ENCODE measurements around the gene GSE1.

The GSE1 gene

DNA sequence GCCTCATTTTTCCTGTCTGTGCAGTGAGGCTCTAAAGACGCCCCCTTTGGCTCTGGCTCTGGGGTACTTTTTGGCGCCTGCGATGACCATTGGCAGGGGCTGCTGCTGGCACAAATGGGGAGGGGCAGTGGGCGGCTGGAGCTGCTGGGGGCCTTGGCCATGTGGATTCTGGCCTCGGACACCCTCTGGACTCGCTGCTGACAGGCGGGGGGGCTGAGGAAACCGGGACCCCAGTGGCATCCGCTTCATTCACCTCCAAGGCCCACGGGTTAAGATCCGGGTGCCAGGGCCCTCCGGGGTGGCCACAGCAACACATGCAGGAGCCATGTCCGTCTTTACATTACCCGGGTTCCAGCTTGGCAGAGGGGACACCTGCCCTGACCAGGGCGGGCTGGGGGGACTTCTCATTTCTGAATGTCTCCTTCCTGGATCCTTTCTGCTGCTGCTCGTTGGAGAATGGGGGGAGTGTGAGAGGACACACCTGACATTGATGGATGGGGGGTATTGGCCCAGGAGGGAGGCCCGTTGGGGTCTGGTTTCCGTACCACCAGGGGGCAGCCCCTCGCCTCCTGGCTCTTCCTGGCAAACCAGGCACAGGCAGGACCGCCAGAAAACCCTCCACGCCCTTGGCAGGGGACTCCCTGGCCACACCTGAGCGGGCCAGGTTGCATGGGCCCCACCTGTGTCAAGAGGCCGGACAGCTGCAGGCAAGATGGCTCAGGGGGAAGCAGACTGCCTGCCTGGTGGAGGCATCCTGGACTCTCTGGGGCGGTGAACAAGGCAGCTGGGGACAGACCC is 21.8 kb downstream of the GSE1 start:
- FAIRE-seq (no peak), DNase-seq (ENCODE audit: insufficient read length, low spot score) (no peak)
- TF ChIP-seq PAX5 (IDR thresholded peaks at IDR 0.05; ENCODE audit: insufficient read depth, low read length, severe bottlenecking), result no peak

DNA sequence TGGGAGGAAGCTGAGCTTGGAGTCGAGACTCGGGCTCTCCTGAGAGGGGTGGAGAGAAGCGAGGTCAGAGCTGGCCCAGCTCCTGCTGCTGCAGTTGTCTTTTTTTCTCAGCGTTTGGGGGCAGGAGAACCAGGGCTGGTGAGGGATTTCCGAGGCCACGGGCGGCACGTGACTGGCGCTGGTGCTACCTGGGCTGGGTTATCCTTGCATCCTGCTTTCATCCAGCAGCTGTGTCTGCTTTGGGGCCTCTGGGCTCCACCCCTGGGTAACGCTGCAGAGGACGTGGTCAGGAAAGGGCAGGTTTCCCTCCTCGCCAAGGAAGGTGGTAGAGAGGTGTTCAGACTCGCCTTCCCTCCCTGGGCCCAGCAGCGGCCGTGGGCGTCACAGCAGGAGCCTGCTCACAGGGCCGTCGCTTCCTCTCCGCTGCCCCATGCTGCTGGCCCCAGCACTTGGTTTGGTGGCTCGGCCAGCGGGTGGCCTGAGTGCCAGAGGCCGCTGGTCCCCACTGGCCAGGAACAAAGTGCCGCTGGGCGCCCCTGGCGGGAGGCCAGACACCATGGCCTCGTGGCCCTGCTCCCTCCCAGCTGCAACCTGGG is 22.5 kb downstream of the GSE1 start:
- DNase-seq (ENCODE audit: insufficient read length, low spot score) (no peak), FAIRE-seq (no peak)
- TF ChIP-seq TAF1 (IDR thresholded peaks at IDR 0.05; ENCODE audit: low read depth, low read length), result no peak
- no peak for TF ChIP-seq POLR2AphosphoS5 (IDR thresholded peaks at IDR 0.05; ENCODE audit: low read depth, low read length)
- TF ChIP-seq POLR2A (IDR thresholded peaks at IDR 0.05; ENCODE audit: low read depth, low read length), result no peak
- no peak for TF ChIP-seq PAX5 (IDR thresholded peaks at IDR 0.05; ENCODE audit: insufficient read depth, low read length, severe bottlenecking)
- TF ChIP-seq POU2F2 (IDR thresholded peaks at IDR 0.05; ENCODE audit: low read depth, low read length), result no peak
- TF ChIP-seq SPI1 (IDR thresholded peaks at IDR 0.05; ENCODE audit: low read depth, low read length), result no peak

DNA sequence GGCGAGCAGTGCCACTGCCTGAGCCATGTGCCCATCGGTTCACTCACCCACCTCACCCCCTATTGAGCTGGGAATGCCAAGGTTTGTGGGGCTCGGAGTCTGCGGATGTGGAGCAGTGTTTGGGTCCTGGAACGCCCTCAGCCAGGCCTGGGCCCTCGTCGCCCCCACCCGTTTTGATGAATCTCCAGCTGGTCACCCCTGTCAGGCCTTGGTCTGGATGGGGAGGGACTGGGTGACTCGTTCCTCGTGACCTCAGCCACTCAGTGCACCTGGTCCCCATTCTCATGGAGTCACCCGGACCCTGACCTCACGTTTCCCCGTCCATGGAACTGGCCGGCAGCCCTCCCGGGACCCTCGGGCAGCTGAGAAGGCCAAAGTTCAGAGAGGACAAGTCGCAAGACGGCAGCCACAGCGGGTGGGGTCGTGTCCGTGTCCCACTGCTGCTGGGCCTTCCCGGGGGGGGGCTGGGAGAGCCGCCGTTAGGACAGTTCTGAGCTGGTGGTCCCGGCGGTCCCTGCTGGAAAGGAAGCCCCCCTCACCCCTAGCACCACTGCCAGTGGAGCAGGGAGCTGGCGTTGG is 23.2 kb downstream of the GSE1 start:
- DNase-seq (ENCODE audit: insufficient read length, low spot score) (no peak), FAIRE-seq (no peak)
- no peak for TF ChIP-seq POLR2A (IDR thresholded peaks at IDR 0.05; ENCODE audit: low read depth, low read length)
- no peak for TF ChIP-seq TAF1 (IDR thresholded peaks at IDR 0.05; ENCODE audit: low read depth, low read length)
- no peak for TF ChIP-seq SPI1 (IDR thresholded peaks at IDR 0.05; ENCODE audit: low read depth, low read length)
- no peak for TF ChIP-seq POLR2AphosphoS5 (IDR thresholded peaks at IDR 0.05; ENCODE audit: low read depth, low read length)
- TF ChIP-seq PAX5 (IDR thresholded peaks at IDR 0.05; ENCODE audit: insufficient read depth, low read length, severe bottlenecking), result no peak

DNA sequence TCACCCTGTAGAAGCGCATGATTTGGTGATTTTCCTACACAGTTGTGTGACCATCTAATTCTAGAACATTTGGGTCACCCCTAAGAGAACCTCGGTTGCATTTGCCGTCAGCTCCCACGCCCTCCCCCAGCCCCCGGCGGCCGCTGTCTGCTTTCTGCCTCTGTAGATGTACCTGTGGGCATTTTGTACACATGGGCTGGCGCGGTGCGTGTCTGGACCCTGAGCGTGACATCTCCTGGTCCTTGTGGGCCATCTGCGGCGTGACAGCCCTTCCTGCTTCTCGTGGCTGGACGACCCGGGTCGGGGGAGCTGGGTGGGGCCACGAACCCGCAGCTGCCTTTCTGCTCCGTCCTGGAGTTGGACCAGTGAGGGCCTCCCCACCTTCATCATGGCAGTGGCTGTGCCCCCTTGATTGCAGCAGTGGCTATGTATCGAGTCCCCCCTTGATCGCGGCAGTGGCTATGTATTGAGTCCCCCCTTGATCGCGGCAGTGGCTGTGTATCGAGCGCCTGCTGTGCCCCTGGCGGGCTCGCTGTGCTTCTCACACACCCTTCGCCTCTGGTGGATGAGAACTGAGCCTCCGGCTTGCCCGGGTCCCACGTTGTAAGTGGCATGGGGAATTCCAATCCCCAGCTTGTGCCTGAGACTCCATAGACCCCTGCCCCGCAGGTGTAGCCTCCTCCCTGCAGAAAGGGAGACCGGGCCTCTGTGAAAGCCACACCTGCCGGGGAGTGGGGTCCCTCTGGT is 24.1 kb downstream of the GSE1 start:
- DNase-seq (ENCODE audit: insufficient read length, low spot score) (no peak), FAIRE-seq (no peak)
- TF ChIP-seq TAF1 (IDR thresholded peaks at IDR 0.05; ENCODE audit: low read depth, low read length), result no peak
- no peak for TF ChIP-seq SPI1 (IDR thresholded peaks at IDR 0.05; ENCODE audit: low read depth, low read length)

DNA sequence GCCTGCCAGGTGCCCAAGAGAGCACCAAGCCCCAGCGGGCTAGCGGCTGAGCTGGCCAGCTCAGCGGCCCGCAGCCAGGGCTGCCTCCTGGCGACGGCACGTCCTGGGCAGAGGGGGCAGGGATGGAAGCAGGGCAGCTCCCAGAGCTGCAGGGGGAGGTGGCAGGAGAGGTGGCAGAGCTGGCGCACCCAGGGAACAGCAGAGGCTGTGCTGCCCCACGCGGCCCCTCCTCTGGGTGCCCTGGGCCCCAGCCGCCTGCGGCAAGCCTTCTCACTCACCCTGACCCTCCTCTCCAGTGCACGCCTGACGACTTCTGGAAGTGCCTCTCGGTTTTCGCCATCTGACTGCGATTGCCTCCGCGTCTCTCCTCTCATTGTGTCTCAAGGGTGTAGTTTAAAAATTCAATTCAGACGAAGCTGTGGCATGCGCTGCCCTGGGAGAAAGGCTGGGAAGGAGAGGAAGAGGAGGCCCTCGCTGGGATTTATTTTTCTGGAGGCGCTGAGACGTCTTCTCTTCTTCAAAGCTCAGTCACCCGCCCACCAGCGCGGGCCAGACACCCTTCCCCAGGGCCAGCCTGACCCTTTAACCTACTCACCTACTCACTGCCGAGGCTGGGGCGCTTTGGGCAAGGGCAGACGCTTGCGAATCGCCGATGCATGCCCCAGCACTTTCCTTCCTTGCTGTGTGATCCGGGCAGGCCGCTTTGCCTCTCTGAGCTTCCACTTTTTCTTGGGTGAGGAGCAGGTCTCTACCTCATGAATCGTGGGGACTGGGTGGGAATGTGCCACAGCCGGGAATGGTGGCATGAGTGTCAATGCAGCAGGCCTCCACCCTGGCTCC is 24.9 kb downstream of the GSE1 start:
- FAIRE-seq, result no peak
- TF ChIP-seq TAF1 (IDR thresholded peaks at IDR 0.05; ENCODE audit: low read depth, low read length) (no peak), POLR2A (IDR thresholded peaks at IDR 0.05; ENCODE audit: low read depth, low read length) (no peak), POU2F2 (IDR thresholded peaks at IDR 0.05; ENCODE audit: low read depth, low read length) (no peak), SPI1 (IDR thresholded peaks at IDR 0.05; ENCODE audit: low read depth, low read length) (no peak), POLR2AphosphoS5 (IDR thresholded peaks at IDR 0.05; ENCODE audit: low read depth, low read length) (no peak), PAX5 (IDR thresholded peaks at IDR 0.05; ENCODE audit: insufficient read depth, low read length, severe bottlenecking) (no peak)
- no peak for DNase-seq (ENCODE audit: insufficient read length, low spot score)

DNA sequence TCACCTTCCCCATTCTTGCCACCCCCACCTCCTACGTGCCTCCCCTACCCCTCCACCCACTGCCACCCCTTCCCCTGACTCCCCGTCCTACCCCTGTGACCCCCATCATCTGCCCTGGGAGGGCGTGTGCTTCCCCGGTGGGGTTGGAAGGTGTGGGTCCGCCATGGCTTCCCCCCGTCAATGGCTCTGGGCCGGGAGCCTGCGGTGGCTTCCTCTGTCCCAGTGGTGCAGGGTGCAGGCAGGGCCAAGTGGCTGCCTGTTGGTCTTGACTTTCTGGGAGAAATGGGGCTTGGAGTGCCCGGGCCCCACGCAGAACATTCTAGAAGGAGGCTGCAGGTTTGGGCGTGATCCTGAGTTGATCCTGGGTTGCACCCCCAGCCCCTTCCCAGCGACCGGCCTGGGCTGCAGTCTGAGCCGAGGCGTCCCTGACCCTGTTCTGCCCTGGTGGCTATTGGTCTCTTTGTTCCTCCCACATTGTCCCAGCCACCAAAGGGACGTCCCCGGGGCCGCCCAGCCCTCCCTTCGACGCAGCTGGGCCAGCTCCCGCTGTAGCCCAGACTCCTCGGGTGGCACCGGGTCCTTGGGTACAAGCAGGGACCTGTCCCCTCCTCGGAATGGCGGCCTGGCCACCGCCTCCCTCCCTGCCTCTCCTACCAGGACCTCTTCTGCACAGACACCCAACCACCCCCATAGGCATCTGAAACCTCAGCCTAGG is 25.7 kb downstream of the GSE1 start:
- no peak for FAIRE-seq

DNA sequence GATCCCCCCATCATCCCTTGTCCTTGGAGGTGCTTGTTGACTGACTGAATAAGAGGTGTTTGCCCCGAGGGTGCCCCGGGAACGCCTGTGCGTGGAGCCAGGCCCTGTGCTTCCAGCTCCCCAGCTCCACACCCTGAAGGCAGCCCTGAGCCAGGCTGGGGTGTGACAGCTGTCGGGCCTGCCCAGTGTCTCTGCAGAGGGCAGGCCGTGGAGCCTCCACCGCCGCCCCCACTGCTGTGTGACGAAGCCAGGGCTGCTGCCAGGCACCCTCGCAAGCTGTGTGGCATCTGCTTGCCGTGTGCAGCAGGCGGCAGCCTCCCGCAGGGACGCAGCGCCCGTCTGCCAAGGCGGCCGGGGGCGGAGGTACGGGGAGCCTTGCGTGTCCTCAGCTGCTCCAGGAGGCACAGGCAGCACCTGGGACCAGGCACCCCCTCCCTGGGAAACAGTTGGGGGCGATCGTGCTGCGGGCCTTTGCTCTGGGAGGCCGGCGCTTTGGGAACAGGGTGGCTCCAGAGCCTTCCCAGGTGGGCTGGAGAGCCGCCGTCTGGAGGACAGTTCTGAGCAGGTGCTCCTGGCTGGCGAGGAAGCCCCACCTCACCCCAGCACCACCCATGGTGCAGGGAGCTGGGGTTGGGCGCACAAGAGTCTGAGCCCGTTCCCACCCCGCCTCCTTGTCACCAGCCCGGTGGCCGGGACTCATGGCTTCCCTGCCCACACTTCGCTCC is 26.6 kb downstream of the GSE1 start:
- FAIRE-seq, result no peak
- no peak for DNase-seq (ENCODE audit: insufficient read length, low spot score)
- TF ChIP-seq PAX5 (IDR thresholded peaks at IDR 0.05; ENCODE audit: insufficient read depth, low read length, severe bottlenecking) (no peak), TAF1 (IDR thresholded peaks at IDR 0.05; ENCODE audit: low read depth, low read length) (no peak), POLR2AphosphoS5 (IDR thresholded peaks at IDR 0.05; ENCODE audit: low read depth, low read length) (no peak), POU2F2 (IDR thresholded peaks at IDR 0.05; ENCODE audit: low read depth, low read length) (no peak), POLR2A (IDR thresholded peaks at IDR 0.05; ENCODE audit: low read depth, low read length) (no peak), SPI1 (IDR thresholded peaks at IDR 0.05; ENCODE audit: low read depth, low read length) (no peak)

More for the DNA sequence above, 25.7 kb downstream of the GSE1 start:
- DNase-seq (ENCODE audit: insufficient read length, low spot score), result no peak
- TF ChIP-seq TAF1 (IDR thresholded peaks at IDR 0.05; ENCODE audit: low read depth, low read length), result no peak
- no peak for TF ChIP-seq POLR2A (IDR thresholded peaks at IDR 0.05; ENCODE audit: low read depth, low read length)
- no peak for TF ChIP-seq POU2F2 (IDR thresholded peaks at IDR 0.05; ENCODE audit: low read depth, low read length)
- TF ChIP-seq POLR2AphosphoS5 (IDR thresholded peaks at IDR 0.05; ENCODE audit: low read depth, low read length), result no peak
- no peak for TF ChIP-seq PAX5 (IDR thresholded peaks at IDR 0.05; ENCODE audit: insufficient read depth, low read length, severe bottlenecking)
- no peak for TF ChIP-seq SPI1 (IDR thresholded peaks at IDR 0.05; ENCODE audit: low read depth, low read length)

DNA sequence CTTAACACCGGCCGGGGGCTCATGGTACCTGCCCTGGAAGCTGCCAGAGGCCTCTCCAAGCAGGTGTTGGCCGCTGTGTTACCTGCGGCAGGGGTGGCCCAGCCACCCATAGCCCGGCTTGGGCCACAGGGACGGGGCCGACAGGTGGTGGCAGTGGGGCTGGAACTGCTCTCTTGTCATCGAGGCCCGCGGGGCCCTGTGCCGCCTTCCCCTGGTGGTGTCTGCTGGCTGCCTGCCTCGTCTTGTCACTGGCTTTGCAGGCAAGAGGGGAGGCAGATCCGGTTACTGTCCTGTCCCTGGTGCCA is 27.1 kb downstream of the GSE1 start:
- TF ChIP-seq PAX5 (IDR thresholded peaks at IDR 0.05; ENCODE audit: insufficient read depth, low read length, severe bottlenecking) (no peak), SPI1 (IDR thresholded peaks at IDR 0.05; ENCODE audit: low read depth, low read length) (no peak)
- DNase-seq (ENCODE audit: insufficient read length, low spot score) (no peak), FAIRE-seq (no peak)
